ENCODE measurements around the gene SMAD4.
"Not testable (repeated sequence)": the region's sequence is repeated elsewhere in the genome, so short reads cannot be mapped to it uniquely, and the experiment has no call there.

The SMAD4 gene

DNA sequence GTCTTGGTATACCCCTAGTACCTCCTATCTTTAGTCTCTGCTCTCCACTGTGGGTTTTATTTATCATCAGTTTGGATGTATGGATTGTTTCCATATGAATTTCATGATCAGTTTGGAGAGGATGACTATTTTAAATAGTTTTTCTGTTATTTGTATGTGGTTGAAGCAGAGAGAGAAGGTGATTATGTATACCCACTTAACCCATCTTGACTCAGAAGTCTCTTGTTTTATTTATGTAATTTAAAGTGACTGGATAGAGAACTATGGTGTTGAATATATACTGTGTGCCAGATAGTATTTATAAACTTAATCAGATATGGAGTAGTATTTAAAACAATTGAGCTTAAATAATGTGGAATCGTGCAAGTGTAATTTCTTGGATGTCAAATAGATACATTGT is 39.9 kb downstream of the SMAD4 start:
- Mint-ChIP-seq H3K36me3 (ENCODE audit: low read depth) (peaks cover 61% of the 10 kb centered on the region), H3K27ac (no peak overlapping the region)
- no peak for DNase-seq (ENCODE audit: low spot score)

GRCh38 chr18:51070545-51070944 is 40.5 kb downstream of the SMAD4 start:
- H3K27me3 Mint-ChIP-seq (ENCODE audit: low read depth): no peaks in the 10 kb centered on the region
- DNase-seq (ENCODE audit: low spot score): no peak
- H3K4me1 Mint-ChIP-seq (ENCODE audit: low read depth): peaks cover 17% of the 10 kb centered on the region
- no peak overlapping the region for H3K27ac Mint-ChIP-seq
- peaks cover 58% of the 10 kb centered on the region for H3K36me3 Mint-ChIP-seq (ENCODE audit: low read depth)
- H3K4me3 Mint-ChIP-seq: no peak overlapping the region
- no peaks in the 10 kb centered on the region for H3K9me3 Mint-ChIP-seq

More for the DNA sequence above, 39.9 kb downstream of the SMAD4 start:
- peaks cover 15% of the 10 kb centered on the region for H3K4me1 Mint-ChIP-seq (ENCODE audit: low read depth)
- no peaks in the 10 kb centered on the region for H3K9me3 Mint-ChIP-seq
- no peak overlapping the region for H3K4me3 Mint-ChIP-seq
- no peaks in the 10 kb centered on the region for H3K27me3 Mint-ChIP-seq (ENCODE audit: low read depth)

- no peak overlapping the region for H3K27ac Mint-ChIP-seq
- peaks cover 74% of the 10 kb centered on the region for H3K36me3 Mint-ChIP-seq (ENCODE audit: low read depth)
Measured at GRCh38 chr18:51072586-51073313, 42.7 kb downstream of the SMAD4 start.

DNA sequence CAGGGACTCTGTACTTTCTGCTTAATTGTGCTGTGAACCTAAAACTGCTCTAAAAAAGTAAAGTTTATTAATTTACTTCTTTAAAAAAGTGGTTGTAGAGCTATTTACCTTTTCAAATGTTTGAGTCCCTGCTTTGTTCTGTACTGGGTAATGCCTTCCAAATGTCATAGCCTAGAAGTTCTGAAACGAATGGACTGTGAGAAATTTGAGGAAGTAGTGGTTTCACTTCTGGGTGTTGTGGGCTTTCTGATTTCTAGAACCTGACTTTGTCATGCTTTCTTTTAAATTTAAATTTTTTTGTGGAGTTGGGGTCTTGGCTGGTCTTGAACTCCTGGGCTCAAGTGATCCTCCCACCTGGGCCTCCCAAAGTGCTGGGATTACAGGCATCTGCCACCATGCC is 44.6 kb downstream of the SMAD4 start:
- DNase-seq (ENCODE audit: low spot score): no peak
- H3K27me3 Mint-ChIP-seq (ENCODE audit: low read depth): no peaks in the 10 kb centered on the region
- H3K4me1 Mint-ChIP-seq (ENCODE audit: low read depth): peaks cover 18% of the 10 kb centered on the region
- no peak overlapping the region for H3K4me3 Mint-ChIP-seq
- H3K27ac Mint-ChIP-seq: peak overlapping the region; percentile 33
- H3K9me3 Mint-ChIP-seq: no peaks in the 10 kb centered on the region
- H3K36me3 Mint-ChIP-seq (ENCODE audit: low read depth): peaks cover 73% of the 10 kb centered on the region

More at GRCh38 chr18:51072586-51073313, 42.7 kb downstream of the SMAD4 start:
- Mint-ChIP-seq H3K27me3 (ENCODE audit: low read depth) (no peaks in the 10 kb centered on the region), H3K9me3 (no peaks in the 10 kb centered on the region), H3K4me3 (no peak overlapping the region), H3K4me1 (ENCODE audit: low read depth) (peaks cover 18% of the 10 kb centered on the region)
- no peak for DNase-seq (ENCODE audit: low spot score)

GRCh38 chr18:51076503-51076902 is 46.5 kb downstream of the SMAD4 start:
- Mint-ChIP-seq H3K9me3 (no peaks in the 10 kb centered on the region), H3K4me3 (no peak overlapping the region), H3K27ac (no peak overlapping the region), H3K4me1 (ENCODE audit: low read depth) (peaks cover 19% of the 10 kb centered on the region), H3K27me3 (ENCODE audit: low read depth) (no peaks in the 10 kb centered on the region), H3K36me3 (ENCODE audit: low read depth) (peaks cover 70% of the 10 kb centered on the region)
- DNase-seq (ENCODE audit: low spot score): no peak

DNA sequence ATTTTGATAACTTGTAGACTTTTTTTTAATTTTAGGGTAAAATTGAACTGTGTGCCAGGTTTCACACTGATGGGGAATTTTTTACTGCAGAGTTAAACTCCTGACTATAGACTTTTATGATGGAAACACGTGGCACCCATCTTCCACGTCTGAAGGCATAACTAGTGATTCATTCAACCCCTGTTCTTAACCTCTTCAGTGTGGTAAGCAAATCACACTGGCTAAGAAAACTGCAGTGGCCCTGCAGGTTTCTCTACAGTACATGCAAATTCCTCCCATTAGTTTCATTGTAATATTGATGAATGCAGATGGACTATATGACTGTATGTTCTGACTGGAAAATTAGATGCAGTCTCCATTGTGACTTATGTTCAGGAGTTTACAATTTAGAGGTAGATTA is 47.2 kb downstream of the SMAD4 start:
- peaks cover 22% of the 10 kb centered on the region for H3K4me1 Mint-ChIP-seq (ENCODE audit: low read depth)
- H3K9me3 Mint-ChIP-seq: no peaks in the 10 kb centered on the region
- no peak overlapping the region for H3K27ac Mint-ChIP-seq
- peaks cover 63% of the 10 kb centered on the region for H3K36me3 Mint-ChIP-seq (ENCODE audit: low read depth)
- no peak for DNase-seq (ENCODE audit: low spot score)
- H3K4me3 Mint-ChIP-seq: no peak overlapping the region
- no peaks in the 10 kb centered on the region for H3K27me3 Mint-ChIP-seq (ENCODE audit: low read depth)

DNA sequence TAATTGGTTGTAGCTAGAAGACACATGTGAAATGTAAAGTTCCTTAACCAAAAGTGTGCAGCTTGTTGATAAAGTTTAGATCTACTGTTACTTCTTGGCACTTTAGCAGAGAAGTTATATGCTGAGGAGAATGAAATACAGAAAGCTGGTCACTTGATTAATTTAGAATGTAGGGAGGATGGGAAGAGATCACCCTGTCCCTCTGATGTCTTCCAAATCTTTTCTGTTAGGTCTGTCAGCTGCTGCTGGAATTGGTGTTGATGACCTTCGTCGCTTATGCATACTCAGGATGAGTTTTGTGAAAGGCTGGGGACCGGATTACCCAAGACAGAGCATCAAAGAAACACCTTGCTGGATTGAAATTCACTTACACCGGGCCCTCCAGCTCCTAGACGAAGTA is 48.0 kb downstream of the SMAD4 start:
- no peak for DNase-seq (ENCODE audit: low spot score)
- Mint-ChIP-seq H3K27ac (no peak overlapping the region), H3K9me3 (no peaks in the 10 kb centered on the region), H3K4me1 (ENCODE audit: low read depth) (peaks cover 26% of the 10 kb centered on the region), H3K36me3 (ENCODE audit: low read depth) (peaks cover 62% of the 10 kb centered on the region), H3K4me3 (no peak overlapping the region), H3K27me3 (ENCODE audit: low read depth) (no peaks in the 10 kb centered on the region)

GRCh38 chr18:51082571-51083267 is 52.7 kb downstream of the SMAD4 start:
- H3K27me3 Mint-ChIP-seq (ENCODE audit: low read depth): no peaks in the 10 kb centered on the region
- H3K4me1 Mint-ChIP-seq (ENCODE audit: low read depth): peaks cover 14% of the 10 kb centered on the region
- peaks cover 17% of the 10 kb centered on the region for H3K9me3 Mint-ChIP-seq
- peaks cover 71% of the 10 kb centered on the region for H3K36me3 Mint-ChIP-seq (ENCODE audit: low read depth)
- H3K27ac Mint-ChIP-seq: peak overlapping the region; percentile 62
- no peak for DNase-seq (ENCODE audit: low spot score)
- peak overlapping the region; percentile 19 for H3K4me3 Mint-ChIP-seq

GRCh38 chr18:51083398-51083797 is 53.4 kb downstream of the SMAD4 start:
- Mint-ChIP-seq H3K4me3 (no peak overlapping the region), H3K4me1 (ENCODE audit: low read depth) (peaks cover 14% of the 10 kb centered on the region), H3K36me3 (ENCODE audit: low read depth) (peaks cover 72% of the 10 kb centered on the region), H3K27me3 (ENCODE audit: low read depth) (no peaks in the 10 kb centered on the region), H3K9me3 (peaks cover 24% of the 10 kb centered on the region), H3K27ac (no peak overlapping the region)
- DNase-seq (ENCODE audit: low spot score): no peak

DNA sequence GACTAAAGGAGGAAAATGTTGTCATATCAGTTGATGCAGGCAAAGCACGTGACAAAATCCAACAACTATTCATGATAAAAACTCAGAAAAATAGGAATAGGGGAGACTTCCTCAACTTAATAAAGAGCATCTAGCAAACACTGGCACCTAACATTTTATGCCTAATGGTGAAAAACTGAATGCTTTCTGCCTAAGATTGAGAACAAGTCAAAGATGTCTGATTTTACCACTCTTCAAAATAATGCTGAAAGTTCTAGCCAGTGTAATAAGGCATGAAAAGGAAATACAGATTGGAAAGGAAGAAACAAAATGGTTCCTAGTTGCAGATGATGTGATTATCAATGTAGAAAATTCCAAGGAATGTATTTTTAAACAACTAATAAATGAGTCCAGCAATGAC is 58.4 kb downstream of the SMAD4 start:
- peaks cover 31% of the 10 kb centered on the region for H3K9me3 Mint-ChIP-seq
- DNase-seq (ENCODE audit: low spot score): no peak
- no peak overlapping the region for H3K27ac Mint-ChIP-seq
- no peak overlapping the region for H3K4me3 Mint-ChIP-seq
- H3K36me3 Mint-ChIP-seq (ENCODE audit: low read depth): peaks cover 46% of the 10 kb centered on the region
- no peaks in the 10 kb centered on the region for H3K4me1 Mint-ChIP-seq (ENCODE audit: low read depth)
- H3K27me3 Mint-ChIP-seq (ENCODE audit: low read depth): no peaks in the 10 kb centered on the region

DNA sequence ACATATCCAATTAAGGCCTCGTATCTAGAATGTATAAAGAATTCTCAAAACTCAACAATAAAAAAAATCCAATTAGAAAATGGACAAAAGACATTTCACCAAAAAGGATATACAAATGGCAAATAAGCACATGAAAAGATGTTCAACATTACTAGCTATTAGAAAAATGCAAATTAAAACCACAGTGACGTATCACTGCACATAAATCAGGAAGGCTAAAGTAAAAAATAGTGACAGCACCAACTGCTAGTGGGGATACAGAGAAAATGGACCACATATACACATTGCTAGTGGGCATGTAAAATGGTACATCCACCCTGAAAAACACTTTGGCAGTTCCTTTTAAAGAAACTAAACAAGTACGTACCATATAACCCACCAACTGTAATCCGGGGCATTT is 59.7 kb downstream of the SMAD4 start:
- Mint-ChIP-seq H3K27me3 (ENCODE audit: low read depth) (no peaks in the 10 kb centered on the region), H3K9me3 (peaks cover 31% of the 10 kb centered on the region), H3K27ac (no peak overlapping the region)

GRCh38 chr18:51091270-51091669 is 61.3 kb downstream of the SMAD4 start:
- peaks cover 4% of the 10 kb centered on the region for H3K27me3 Mint-ChIP-seq (ENCODE audit: low read depth)
- peaks cover 29% of the 10 kb centered on the region for H3K9me3 Mint-ChIP-seq

More for the DNA sequence above, 59.7 kb downstream of the SMAD4 start:
- peaks cover 36% of the 10 kb centered on the region for H3K36me3 Mint-ChIP-seq (ENCODE audit: low read depth)
- no peaks in the 10 kb centered on the region for H3K4me1 Mint-ChIP-seq (ENCODE audit: low read depth)
- no peak overlapping the region for H3K4me3 Mint-ChIP-seq
- no peak for DNase-seq (ENCODE audit: low spot score)

DNA sequence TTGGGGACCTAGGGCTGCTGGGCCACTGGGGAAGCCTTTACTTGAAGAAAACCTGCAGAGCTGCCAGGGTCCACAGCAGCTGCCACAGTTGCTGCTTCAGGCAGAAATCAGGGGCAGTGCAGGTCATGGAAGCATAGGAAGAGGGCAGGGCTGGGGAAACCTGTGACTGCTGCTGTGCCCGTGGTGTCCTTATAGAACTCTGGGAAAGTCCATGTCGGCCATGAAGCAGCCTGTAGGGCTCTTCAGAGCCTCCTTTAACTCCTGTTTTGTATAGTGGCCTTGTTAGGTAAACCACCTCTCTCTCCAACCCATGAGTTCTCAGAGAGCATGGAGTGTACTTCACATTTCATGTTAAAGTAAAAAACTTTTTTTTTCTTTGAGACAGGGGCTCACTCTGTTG is 62.1 kb downstream of the SMAD4 start:
- no peak overlapping the region for H3K27ac Mint-ChIP-seq
- H3K36me3 Mint-ChIP-seq (ENCODE audit: low read depth): peaks cover 12% of the 10 kb centered on the region
- H3K4me3 Mint-ChIP-seq: no peak overlapping the region
- no peaks in the 10 kb centered on the region for H3K4me1 Mint-ChIP-seq (ENCODE audit: low read depth)
- peaks cover 20% of the 10 kb centered on the region for H3K9me3 Mint-ChIP-seq
- H3K27me3 Mint-ChIP-seq (ENCODE audit: low read depth): peaks cover 6% of the 10 kb centered on the region
- no peak for DNase-seq (ENCODE audit: low spot score)

More at GRCh38 chr18:51091270-51091669, 61.3 kb downstream of the SMAD4 start:
- H3K4me3 Mint-ChIP-seq: no peak overlapping the region
- H3K27ac Mint-ChIP-seq: no peak overlapping the region
- peaks cover 21% of the 10 kb centered on the region for H3K36me3 Mint-ChIP-seq (ENCODE audit: low read depth)
- no peaks in the 10 kb centered on the region for H3K4me1 Mint-ChIP-seq (ENCODE audit: low read depth)
- no peak for DNase-seq (ENCODE audit: low spot score)

GRCh38 chr18:51092967-51093366 is 63.0 kb downstream of the SMAD4 start:
- not testable (repeated sequence) for DNase-seq (ENCODE audit: low spot score); H3K27me3 Mint-ChIP-seq (ENCODE audit: low read depth); H3K4me1 Mint-ChIP-seq (ENCODE audit: low read depth); H3K27ac Mint-ChIP-seq; H3K36me3 Mint-ChIP-seq (ENCODE audit: low read depth); H3K4me3 Mint-ChIP-seq
- peaks cover 12% of the 10 kb centered on the region for H3K9me3 Mint-ChIP-seq
